A549 treated with Mapracorat at 1 μM for 4 hours (cell line): ENCODE data around the gene ERP27. TPM values are rescaled to one million over a fixed set of nuclear protein-coding genes. Genes with fewer than 3 reads are reported as not detected.

Experiments
- total RNA-seq: library from RNA; stranded (reverse); fragments of 200-300 nt; extraction: Qiagen RNA extraction; gene quantifications from 5 replicates; pipeline ENCODE4 v1.2.3, GENCODE V29; 2022

The ERP27 gene
- not detected in 5 replicates for total RNA-seq

DNA sequence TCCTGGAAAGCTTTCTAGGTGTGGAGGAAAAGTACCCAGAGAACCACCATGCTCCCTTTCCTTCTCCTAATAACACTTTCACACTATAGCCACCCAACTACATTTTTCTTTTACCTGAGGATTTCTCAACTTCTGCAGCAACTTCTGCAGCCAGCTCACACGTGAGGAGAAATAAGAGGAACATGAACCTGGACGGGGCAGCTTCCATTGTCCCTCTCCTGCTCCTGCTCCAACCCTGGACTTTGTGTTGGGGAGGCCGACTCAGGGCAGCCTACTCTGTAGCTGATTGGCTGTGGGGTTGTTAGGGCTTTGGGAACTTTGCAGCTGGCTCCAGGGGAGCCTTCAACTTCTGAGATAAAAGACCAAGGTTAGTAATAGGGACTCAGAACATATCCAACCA lies at the start of gene ERP27:
Gene ERP27, minus strand, starts transcription at position 237 of the 400 bp plus-strand sequence. Its CDS starts 29 bp downstream, at position 208.

DNA sequence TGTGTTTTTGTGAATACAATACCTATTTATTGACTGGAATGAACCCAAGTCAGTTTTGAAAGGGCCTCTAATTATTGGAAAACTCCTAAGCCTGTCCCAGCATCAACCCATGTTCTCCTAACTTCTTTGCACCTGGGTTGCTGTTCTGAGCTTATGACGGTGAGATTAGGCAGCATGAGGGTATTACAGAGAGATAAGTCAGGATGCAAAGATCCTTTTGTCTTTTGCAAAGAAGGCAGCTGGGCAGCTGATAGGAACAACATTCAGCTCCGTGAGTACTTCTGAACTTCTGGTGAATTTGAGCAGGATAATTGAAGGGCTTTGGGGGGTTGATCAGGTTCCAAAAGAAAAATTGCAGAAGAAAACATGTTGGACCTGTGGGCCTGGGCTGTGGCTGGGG lies 34.5 kb upstream of the ERP27 start, which contains the start of gene PDE6H:
Gene PDE6H, plus strand, starts transcription at position 227 of the 400 bp plus-strand sequence. CDS start 4,971 bp downstream, outside the sequence.

DNA sequence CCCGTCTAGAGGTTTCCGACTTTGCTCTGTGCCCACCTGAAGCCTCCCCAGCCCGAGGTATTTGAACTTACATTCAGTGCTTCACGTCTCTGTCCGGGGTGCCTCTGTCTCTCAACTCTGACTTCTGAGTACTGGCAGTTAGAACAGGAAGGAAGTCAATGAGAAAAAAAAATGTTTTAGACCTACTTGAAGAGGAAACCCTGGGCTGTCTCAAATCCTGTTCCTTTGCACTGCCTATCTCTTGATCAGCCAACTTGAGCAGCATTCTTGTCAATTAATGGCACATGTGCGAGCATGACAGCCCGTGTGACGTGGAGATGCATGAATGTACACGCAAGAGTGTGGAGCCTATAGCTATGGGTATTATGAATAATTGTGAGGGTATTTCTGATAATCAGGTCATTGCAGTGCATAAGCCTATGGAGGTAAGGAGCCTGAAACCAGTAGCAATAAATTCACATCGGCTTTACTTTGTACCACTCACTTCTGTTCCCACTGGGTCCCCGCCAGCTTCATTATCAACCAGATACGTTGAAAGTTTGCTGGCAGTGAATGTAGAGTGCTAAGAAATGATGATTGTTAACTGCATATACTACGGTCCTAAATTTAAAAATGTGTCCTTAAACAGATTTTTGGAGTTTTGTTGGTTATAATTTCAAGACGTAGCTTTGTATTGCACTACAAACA lies 23.3 kb upstream of the ERP27 start, which contains the start of gene ARHGDIB:
Gene ARHGDIB, minus strand, starts transcription at position 136 of the 687 bp plus-strand sequence. CDS start 10,889 bp downstream, outside the sequence.

DNA sequence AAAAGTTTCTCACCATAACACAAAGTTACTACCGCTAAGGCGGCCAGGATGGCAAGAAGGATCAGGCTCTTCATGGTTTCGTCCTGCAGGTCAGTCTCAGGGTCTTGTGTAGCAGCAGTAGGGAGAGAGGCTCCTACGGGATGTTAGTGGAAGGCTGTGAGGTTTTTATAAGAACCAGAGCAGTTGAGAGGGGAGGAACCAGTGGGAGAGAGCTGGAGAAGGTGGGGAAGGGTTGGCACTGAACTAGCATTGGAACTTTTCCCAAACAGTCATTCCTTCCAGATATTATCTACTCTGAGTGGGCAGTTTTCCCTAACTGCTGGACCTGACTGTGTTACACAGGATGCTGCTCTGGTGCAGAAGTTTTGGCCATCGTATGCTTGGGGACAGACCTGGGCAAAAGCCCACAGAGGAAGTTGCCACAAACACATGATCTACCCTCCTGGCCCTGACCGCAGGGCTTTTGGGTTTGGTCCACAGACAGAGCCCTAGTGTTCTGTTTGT lies 52.6 kb downstream of the ERP27 start, which contains the start of gene MGP:
Gene MGP, minus strand, starts transcription at position 137 of the 504 bp plus-strand sequence. Its CDS starts 63 bp downstream, at position 74.

Other genes starting within 250 kb of the ERP27 start
- gene GUCY2C, start 241.9 kb downstream of the ERP27 start, total RNA-seq: not detected in 5 replicates
- 47.9 to 53.3 TPM (median 48.3 TPM) in 5 replicates for gene WBP11, start 135.1 kb downstream of the ERP27 start, total RNA-seq
- gene C12orf60, start 134.9 kb downstream of the ERP27 start, total RNA-seq: 1.8 to 2.0 TPM (median 1.8 TPM) in 5 replicates
- gene SMCO3, start 124.4 kb downstream of the ERP27 start, total RNA-seq: 0.08 to 0.10 TPM in 2 of 5 replicates, not detected in the others
- not detected in 5 replicates for gene ART4, start 95.0 kb downstream of the ERP27 start, total RNA-seq
- not detected in 5 replicates for gene MGP, start 52.7 kb downstream of the ERP27 start, total RNA-seq
- gene ARHGDIB, start 23.1 kb upstream of the ERP27 start, total RNA-seq: 1.1 to 1.9 TPM (median 1.2 TPM) in 5 replicates
- gene PDE6H, start 34.5 kb upstream of the ERP27 start, total RNA-seq: not detected in 5 replicates